Skin of body (tissue), 2 donors: Measurements from ENCODE around the gene ELFN1. TPM values are rescaled to one million over a fixed set of nuclear protein-coding genes. Genes with fewer than 3 reads are reported as not detected.

Source experiments
- DNase-seq: peaks from one replicate; lab custom pipeline; 2025; lab: John Stamatoyannopoulos, UW
- total RNA-seq: library from RNA; depleted of rRNA; stranded (reverse); fragments of >200 nt; gene quantifications from one replicate; pipeline ENCODE4 v1.2.3, GENCODE V29; 2014

The ELFN1 gene
- total RNA-seq, 1 donor from 2014 or later = 3.1 TPM

GRCh38 chr7:1663857-1664651 is 6.0 kb upstream of the ELFN1 start:
- DNase-seq = no peak

DNA sequence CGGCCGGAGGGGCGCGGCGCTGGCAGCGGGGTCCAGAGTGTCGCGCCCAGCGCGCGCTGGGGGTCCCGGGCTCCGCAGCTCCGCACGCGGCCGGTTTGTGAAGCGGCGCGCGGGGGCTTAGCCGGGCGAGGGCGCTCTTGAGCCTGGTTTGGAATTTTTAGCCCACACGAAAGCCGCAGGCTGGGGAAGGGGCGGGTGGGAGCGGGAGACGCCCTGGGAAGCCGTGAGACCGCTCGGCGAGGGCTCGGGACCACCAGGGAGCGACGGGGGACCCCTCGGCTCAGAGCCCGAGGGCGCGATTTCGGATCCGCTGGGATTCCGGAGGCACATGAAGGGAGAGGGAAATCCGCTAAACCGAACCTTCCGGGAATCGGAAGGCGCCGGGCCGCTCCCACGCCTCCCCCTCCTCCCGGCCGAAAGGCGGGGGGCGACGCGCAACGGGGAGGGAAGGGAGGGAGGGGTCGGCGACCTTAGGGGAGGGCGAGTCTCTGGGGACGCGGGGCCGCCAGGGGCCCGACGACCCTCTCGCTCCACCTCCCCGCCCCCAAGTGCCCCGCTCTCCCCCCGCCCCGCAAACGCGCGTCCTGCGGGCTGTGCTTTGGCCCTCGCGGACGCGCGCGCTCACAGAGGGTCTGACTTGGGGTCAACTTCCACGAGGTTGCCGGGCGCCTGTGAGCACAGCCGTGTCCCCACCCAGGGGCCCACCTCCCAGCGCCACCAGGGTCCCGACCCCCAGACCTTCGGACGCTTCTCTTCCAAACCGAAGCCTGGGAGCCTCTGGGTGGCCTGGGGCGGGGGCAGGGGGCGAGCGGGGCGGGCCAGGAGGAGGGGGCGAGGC is 5.1 kb upstream of the ELFN1 start:
- peak; percentile 57 for DNase-seq

DNA sequence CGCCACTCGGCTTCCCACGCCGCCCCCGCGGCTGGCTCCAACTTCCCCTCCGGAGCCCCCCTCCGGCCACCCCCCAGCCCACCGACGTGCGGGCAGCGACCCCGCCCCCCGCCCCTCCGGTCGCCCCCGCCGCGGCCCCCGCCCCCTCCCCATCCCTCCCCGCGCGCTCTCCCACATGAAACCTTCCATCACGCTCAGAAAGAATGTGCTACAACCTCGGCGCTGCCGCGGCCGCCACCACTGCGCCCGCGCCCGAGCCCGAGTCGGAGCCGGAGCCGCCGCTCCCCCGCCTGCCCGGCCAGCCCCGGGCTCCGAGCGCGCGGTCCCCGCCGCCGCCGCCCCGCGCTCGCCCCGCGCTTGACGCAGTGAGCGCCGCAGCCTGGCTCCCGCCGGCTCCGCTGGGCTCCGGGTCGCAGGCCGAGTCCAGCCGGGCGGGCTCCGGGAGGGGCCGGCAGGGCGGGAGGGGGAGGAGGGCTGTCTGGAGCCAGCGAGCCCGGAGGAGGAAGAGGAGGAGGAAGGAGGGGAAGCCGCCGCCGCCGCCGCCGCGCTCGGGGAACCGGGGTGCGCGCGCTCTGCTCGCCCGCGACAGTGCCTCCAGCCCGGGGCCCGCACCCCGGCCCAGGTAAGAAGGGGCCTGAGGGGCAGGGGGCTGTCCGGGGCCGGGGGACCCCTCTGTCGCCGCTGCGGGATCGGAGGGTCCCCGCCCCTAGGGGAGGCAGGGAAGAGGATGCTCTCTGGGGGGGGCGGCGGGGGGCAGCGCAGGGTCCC is 4.3 kb upstream of the ELFN1 start:
- no peak for DNase-seq

- no peak for DNase-seq
Observed at GRCh38 chr7:1666317-1666822, 3.7 kb upstream of the ELFN1 start.

DNA sequence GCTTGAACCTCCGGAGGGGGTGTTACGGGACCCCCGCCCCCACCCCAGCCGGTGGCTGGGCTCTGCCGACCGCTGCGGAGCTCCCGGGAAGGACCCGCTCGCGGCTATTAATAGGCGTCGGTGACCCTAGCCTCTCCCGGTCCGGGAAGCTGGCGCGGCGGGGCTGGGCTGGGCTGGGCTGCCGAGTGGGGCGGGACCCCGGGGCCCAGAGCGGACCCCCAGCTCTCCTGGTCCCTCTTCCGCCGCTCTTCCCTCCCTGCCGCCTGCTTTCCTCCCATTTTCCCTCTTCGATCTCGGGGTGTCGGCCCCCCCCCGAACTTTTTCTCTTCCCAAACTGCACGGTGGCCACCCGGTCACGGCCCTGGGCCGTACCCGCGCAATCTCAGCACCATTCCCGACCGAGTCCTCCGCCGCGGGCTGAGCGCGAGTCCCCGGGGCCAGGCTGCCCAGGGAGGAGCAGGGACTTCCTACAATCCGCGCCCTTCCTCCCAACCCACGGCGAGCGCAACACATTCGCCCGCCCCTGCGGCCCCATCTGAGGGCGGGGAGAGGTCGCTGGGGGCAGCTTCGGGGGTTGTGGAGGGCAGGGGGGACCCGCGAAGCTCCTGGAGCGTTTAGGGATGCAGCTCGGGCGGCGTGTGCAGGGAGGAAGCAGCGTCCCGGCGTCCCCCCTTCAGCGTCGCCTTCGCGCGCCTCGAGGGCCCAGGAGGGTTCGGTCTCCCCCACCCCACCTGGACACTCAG is 3.1 kb upstream of the ELFN1 start:
- no peak for DNase-seq

DNA sequence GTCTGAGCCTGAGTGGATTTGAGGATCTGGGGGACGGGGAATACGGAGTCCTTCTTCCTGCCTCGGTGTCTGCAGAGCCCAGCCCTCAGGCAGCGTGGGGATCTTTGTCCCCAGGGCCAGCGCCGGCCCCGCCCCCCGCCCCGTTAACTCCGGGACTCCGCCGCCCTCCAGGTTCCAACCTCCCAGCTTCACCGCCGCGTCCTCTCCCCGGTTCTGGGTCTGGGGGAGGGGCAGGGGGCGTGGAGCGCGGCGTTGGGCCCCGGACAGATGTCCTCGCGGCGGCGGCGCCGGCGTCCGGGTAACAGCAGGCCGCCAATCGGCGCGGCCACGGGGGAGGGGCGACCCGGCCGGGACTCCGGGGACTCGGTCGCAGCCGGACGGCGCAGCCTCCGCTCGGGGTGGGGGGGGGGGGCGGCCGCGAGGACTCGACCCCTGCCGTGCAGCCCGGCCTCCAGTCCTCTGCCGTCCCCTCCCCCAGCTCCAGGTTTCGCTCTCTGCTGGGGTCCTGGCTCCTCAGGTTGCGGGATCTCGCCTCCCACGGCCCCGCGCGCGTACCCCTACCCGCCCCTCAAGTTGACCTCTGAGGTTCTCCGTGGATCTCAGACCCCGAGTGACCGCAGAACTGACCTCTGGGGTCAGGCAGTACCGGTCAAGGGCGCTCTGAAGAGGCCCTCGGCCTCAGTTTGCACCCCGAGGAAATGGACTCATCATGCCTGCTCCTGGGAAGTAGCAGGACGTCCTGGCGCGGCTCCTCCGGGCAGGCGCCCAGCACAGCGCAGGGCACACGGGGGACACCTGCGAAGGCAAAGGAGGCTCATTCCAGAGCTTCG is 2.3 kb upstream of the ELFN1 start:
- DNase-seq = no peak

GRCh38 chr7:1668396-1669063 is 1.5 kb upstream of the ELFN1 start:
- DNase-seq = no peak

- DNase-seq = no peak
Observed at GRCh38 chr7:1669064-1669951, 769 bp upstream of the ELFN1 start.

GRCh38 chr7:1670894-1671593 is 967 bp downstream of the ELFN1 start:
- DNase-seq = no peak

GRCh38 chr7:1671594-1672451 is 1.7 kb downstream of the ELFN1 start:
- DNase-seq = no peak

DNA sequence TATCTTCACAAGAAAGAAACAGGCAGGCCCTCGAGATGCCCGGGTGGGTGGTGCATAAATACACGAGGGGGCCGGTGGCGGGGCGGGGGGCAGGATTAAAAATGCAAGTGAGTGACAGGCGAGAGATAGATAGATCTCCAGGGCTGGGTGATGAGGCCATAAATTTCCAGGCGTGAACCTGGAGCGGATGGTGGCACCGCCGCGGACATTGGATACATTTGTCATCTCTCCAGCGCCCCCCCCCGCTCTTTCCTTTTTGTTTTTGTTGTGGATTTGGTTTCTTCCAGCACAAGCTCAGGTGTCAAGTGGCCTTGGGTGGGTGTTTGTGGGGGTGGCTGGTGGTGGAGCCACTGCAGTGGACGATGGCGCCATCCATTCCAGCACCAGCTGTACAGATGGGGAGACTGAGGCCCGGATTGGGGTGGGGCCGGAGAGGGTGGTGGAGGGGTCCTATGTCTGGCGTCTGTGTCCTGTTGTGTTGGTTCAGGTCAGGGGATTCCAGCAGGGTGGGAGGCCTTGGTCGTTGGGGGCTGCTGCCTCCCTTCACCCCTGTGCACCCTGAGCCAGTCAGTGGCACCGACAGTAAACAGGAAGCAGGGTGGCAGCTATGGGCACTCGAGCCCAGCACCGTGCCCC is 2.9 kb downstream of the ELFN1 start:
- DNase-seq = no peak

DNA sequence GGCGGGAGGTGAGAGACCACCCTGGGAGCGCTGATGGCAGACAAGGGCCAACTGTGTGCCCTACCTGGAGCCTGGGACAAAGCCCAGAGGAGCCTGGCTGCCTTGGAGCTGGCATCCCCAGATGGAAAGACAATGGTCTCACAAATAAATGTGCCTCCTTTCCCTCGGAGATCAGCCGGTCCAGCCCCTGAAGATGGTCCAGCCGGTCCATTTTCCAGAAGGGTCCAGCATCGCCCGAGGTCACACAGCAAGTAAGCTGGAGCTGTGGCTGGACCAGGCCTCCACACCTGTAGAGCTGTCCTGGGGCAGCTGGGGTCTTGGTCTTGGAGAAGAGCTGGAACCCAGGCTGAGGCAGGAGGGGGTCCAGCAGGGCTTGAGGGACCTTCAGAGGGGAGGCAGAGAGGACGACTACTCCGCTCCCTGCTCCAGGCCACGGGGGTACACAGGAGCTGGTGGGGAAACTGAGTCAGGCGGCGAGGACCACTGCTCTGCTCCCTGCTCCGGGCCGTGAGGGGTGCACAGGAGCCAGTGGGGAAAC is 3.6 kb downstream of the ELFN1 start:
- no peak for DNase-seq

DNA sequence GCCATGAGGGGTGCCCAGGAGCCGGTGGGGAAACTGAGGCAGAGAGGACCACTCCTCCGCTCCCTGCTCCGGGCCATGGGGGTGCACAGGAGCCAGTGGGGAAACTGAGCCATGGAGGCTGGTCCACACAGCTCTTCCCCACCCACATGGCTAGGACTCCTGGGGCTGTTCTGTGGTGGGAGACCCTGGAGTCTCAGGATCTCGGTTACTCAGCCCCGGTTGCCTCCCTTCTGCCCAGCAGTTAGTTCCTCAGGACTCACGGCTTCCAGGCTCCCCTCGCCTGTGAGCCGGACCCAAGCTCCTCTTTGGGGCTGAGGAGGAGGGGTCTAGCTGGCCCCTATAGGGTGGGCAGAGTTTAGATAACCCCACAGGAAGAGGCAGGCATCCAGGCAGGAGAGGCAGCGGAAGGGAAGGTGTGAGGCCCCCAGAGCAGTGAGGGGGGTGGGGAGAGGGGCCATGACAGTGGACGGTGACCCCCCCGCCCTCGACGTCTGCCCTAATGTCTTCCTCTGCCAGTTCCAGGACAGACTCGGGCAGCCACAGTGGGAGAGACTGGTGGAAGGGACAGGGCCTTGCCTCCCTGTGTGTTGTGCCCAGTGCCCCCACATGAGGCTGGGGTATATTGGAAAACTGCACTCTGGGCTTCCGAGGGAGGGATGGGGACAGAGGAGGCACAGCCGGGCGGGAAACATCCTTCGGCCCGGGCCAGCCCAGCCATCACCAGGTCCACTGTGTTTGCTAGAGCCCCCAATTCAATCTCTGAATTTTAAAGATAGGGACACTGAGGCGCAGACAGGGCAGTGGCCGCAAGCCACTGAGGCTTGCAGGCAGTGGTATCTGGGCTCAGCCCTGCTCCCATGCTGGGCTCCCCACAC is 4.3 kb downstream of the ELFN1 start:
- DNase-seq = no peak

DNA sequence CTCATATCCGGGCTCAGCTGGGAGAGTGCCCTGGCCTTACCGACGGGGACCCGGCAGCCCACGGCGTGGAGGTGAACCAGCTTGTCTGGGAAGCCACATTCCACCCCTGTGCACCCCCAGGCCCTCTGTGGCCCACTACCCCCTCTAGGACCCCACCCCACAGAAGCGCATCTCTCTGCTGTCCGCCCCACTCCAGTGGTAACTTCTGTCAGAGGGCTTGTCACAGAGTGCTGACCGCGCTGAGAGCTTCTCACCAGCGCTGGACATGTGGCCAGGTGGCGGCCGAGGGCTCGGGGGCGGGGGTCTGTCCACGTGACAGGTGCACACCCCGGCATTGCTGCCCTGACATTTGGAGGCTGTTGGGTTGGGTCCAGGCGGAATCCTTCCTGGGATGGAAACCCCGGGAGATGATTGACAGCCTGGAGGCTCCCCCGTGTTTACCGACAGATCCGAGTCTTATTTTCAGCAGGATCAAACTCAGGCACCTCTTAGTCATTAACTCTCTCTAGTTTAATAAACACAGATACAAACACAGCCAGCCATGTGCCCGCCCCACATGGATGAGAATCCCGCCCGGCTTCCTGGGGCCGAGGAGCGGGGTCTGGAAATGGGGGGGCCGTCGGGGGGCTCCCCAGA is 5.1 kb downstream of the ELFN1 start:
- DNase-seq = no peak
